GM19452 (cell line): Measurements from ENCODE around the gene FNDC7.
"Not testable (repeated sequence)": the region's sequence is repeated elsewhere in the genome, so short reads cannot be mapped to it uniquely, and the experiment has no call there.

ENCODE experiments used
- ATAC-seq: cut with Tn5 transposase; IDR thresholded peaks from one replicate; pipeline ENCODE4 v1.9.1; 2021; ENCODE audit not compliant: unreplicated experiment

The FNDC7 gene

GRCh38 chr1:108712606-108713150 lies at the start of gene FNDC7:
FNDC7 (plus strand) TSS chr1:108712908; CDS start chr1:108712934, 26 bp downstream.
- ATAC-seq: no peak

DNA sequence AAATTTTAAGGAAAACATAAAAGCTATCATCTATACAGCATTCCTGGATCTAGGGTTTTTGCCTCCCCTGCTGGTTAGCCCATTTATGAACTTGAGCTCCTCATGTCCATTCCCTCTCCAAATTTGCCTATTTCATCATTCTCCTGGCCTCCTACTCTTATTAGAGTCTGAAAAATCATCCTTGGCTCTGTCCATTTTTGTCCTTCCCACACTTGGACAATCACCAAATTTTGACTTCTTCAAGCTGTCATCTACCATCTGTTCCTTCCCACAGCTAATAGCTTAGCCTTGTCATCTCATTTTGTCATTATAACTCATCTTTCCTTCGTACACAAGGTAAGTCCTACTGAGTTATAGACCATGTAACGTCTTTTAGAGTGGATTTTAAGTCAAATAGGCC lies 49.6 kb upstream of the FNDC7 start:
- no peak for ATAC-seq

- no peak for ATAC-seq
These were observed 48.2 kb upstream of the FNDC7 start for GRCh38 chr1:108664481-108664880.

- ATAC-seq: no peak
These were observed 47.6 kb upstream of the FNDC7 start for GRCh38 chr1:108665067-108665466.

- ATAC-seq: no peak
These were observed 46.9 kb upstream of the FNDC7 start for GRCh38 chr1:108665771-108666170.

DNA sequence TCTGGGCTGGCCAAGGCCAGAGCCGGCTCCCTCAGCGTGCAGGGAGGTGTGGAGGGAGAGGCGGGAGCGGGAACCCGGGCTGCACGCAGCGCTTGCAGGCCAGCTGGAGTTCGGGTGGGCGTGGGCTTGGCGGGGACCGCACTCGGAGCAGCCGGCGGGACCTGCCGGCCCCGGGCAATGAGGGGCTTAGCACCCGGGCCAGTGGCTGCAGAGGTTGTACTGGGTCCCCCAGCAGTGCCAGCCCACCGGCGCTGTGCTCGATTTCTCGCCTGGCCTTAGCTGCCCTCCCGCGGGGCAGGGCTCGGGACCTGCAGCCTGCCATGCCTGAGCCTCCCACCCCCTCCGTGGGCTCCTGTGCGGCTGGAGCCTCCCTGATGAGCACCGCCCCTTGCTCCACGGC lies 45.3 kb upstream of the FNDC7 start:
- not testable (repeated sequence) for ATAC-seq

GRCh38 chr1:108668777-108669176 lies 43.9 kb upstream of the FNDC7 start:
- no peak for ATAC-seq

DNA sequence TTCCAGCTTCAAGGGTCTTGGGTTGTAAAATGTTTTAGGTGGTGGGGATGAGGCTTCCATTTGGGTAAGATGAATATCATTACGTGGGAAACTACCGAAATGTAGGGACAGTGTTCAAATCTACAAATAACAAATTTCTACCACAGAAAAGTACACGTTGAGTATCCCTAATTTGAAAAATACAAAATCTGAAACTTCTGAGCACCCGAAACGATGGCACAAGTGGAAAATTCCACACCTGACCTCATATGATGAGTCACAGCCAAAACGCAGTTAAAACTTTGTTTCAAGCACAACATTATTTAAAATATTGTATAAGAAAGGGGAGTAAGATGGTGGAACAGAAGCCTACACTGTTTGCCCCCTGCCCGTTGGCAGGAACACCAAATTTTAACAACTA lies 43.0 kb upstream of the FNDC7 start:
- ATAC-seq: no peak

DNA sequence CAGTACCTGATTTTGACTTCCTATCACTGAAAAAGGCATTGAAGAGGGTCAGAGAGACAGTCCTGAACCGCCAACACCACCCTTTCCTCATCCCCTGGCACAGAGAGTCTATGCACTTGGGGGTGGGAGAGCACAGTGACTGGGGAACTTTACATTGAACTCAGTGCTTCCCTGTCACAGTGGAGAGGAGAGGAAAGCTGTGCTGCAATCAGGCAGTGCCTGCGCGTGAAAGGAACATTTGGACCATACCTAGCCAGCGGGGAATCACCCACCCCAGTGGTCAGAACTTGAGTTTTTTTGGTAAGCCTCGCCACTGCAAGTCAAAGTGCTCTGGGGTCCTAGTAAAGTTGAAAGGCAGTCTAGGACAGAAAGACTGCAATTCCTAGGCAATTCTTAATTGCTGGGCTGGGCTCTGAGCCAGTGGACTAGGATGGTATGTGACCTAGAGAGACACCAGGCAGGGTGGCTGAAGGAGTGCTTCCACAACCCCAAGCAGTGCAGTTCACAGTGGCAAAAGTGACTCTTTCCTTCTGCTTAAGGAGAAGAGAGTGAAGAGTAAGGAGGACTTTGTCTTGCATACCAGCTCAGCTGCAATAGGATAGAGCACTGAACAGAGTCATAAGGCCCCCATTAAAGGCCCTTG lies 42.5 kb upstream of the FNDC7 start:
- ATAC-seq: no peak

- no peak for ATAC-seq
These were observed 41.6 kb upstream of the FNDC7 start for GRCh38 chr1:108671143-108671542.

DNA sequence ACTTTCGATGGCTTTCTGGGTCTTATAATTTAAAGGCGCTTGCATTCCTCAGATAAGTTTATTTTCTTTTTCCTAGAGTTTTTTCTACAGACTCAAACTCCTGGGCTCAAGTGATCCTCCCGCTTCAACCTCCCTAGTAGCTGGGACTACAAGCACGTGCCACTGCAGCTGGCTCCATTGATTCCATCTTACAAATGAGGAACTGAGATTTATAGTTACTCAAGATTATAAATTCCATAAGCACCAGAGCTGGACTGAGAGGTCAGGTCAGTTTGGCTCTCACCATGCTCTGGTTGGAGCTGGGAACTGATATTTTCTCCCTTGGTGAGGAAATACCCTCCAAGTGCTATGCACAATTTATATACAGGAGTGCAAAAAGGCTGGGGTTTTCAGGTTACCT lies 34.0 kb upstream of the FNDC7 start:
- no peak for ATAC-seq

DNA sequence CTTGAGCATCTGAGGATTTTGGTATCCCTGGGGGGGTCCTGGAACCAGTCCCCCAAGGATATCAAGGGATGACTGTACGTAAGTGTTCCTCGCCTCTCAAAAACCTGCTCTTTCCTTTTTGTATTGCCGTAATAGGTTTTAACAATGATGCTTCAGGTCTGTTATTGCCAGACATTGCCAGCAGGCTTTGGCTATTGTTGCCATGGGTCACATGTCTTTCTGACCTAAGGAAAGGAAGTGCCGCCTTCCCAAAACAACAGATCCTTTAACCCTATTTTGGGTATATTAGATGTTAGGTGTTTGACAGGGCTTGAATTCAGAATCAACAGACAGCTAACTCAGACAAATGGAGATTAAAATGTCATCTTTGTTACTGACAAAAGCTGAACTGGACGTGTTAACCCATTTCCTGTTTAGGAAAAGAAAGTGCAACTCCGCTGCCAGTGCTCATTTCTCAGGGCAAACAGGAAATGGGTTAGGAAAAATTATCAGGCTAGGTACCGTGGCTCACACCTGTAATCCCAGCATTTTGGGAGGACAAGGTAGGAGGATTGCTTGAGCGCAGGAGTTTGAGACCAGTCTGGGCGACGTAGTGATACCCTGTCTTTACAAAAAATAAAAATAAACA lies 33.0 kb upstream of the FNDC7 start:
- no peak for ATAC-seq

GRCh38 chr1:108681701-108682100 lies 31.0 kb upstream of the FNDC7 start:
- not testable (repeated sequence) for ATAC-seq

DNA sequence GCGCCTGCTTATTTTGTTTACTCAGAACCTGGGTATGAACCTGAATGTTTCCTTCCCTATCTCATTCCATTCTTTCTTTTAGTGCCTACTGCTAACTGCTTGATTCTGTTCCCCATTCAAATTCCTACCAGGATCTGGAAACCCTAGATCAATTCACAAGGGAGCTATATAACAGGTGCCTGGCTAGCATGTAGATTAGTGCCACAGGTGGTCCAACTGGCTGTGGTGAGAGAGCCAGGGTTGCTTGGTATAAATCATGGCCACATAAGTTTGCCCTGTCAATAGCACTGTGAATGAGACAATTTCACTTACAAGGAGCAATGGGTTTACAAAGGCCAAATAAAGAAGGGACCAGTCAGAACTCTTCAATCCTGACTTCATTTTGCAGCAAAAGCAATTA lies 27.2 kb upstream of the FNDC7 start:
- ATAC-seq: no peak

GRCh38 chr1:108686614-108687313 lies 25.9 kb upstream of the FNDC7 start:
- no peak for ATAC-seq

- peak; percentile 1 for ATAC-seq
These were observed 21.4 kb upstream of the FNDC7 start for GRCh38 chr1:108691128-108691941.

DNA sequence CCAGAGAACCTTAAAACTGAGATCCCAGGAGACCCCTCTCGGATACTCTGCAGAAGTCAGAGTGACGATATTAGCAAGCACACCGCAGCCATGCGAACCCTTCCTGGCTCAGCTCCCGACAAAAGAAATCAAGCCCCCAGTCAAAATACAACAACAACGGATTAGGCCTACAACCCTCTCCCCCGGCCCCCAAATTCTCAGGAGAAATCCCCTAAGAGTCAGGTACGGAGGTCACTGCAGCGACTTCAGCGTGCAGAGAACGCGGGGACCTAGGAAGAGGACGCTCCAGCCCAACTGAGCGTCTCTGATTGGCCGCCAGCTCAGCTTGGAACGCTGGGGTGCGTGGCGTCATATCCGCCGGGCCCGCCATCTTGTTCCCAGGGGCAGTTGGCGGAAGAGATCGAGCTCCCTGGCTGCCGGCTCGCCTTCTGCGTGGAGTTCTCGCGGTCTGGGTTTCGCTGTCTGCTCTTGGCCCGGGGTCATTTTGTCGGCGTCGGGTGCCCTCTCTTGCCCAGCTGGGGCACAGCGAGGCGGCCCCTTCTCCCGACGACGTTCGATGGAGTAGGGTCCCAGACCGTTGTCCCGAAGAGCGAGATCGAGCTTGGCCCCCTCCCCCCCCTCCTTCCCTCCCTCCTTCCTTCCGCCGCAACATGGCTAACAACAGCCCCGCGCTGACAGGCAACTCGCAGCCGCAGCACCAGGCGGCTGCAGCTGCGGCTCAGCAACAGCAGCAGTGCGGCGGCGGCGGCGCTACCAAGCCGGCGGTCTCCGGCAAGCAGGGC lies 20.6 kb upstream of the FNDC7 start, which contains the start of gene PRPF38B:
PRPF38B (plus strand) TSS at position 369 of the 782 bp plus-strand sequence; CDS start at position 651, 282 bp downstream.
- peak; percentile 92 for ATAC-seq

- ATAC-seq: peak; percentile 49
These were observed 19.7 kb upstream of the FNDC7 start for GRCh38 chr1:108692724-108693655.

GRCh38 chr1:108695535-108695934 lies 17.2 kb upstream of the FNDC7 start:
- ATAC-seq: no peak
